Activated CD8-positive, alpha-beta memory T cell treated with anti-CD3 and anti-CD28 coated beads, Interleukin-2, amount 10 ng/mL, durations not matched to agents 7 days and 5 days (primary cell): ENCODE data around the gene RAB31. TPM values are rescaled to one million over a fixed set of nuclear protein-coding genes. Genes with fewer than 3 reads are reported as not detected.
A peak's percentile ranks its signal among the peaks of the same experiment; 100 is the strongest.

Experiments
- ATAC-seq: fragments of 150-1000 bp; cut with Tn5 transposase; one replicate; pipeline ENCODE4 v1.10.0; 2021; ENCODE audit warnings: moderate library complexity
- CTCF ChIA-PET: fragments of 350-600 bp; sonication (Branson Sonifier 250); formaldehyde crosslinking; loops from one replicate; lab custom pipeline; 2021; ENCODE audit warnings: antibody characterized with exemption; lab: Charles Lee
- DNase-seq: peaks from one replicate; pipeline ENCODE4 v3.0.0-alpha.2; 2020
- H3K27ac Mint-ChIP-seq: one replicate; pipeline ENCODE4 v1.8.0; 2021; ENCODE audit warnings: mild to moderate bottlenecking, mixed read lengths
- H3K27me3 Mint-ChIP-seq: one replicate; pipeline ENCODE4 v1.8.0; 2021; ENCODE audit warnings: mixed read lengths
- H3K36me3 Mint-ChIP-seq: one replicate; pipeline ENCODE4 v1.8.0; 2021; ENCODE audit warnings: mild to moderate bottlenecking, mixed read lengths
- H3K4me1 Mint-ChIP-seq: one replicate; pipeline ENCODE4 v1.8.0; 2021; ENCODE audit warnings: mixed read lengths
- H3K4me3 Mint-ChIP-seq: one replicate; pipeline ENCODE4 v1.8.0; 2021; ENCODE audit warnings: mild to moderate bottlenecking, moderate library complexity, mixed read lengths
- H3K9me3 Mint-ChIP-seq: one replicate; pipeline ENCODE4 v1.8.0; 2022; ENCODE audit warnings: low read depth, mixed read lengths
- total RNA-seq, 2 experiments: library from RNA; stranded (reverse); gene quantifications; one replicate each; pipeline ENCODE4 v1.2.3, GENCODE V29; 2021

Gene RAB31
- total RNA-seq, 2 experiments from 2014 or later = not detected

GRCh38 chr18:9697121-9697520 is 11.0 kb upstream of the RAB31 start:
- Mint-ChIP-seq H3K4me3 (no peak overlapping the region), H3K27ac (no peak overlapping the region), H3K36me3 (no peaks in the 10 kb centered on the region), H3K27me3 (peaks cover 64% of the 10 kb centered on the region), H3K4me1 (peaks cover 13% of the 10 kb centered on the region), H3K9me3 (no peaks in the 10 kb centered on the region)
- ATAC-seq = no peak
- CTCF ChIA-PET = no interaction called here
- no peak for DNase-seq

DNA sequence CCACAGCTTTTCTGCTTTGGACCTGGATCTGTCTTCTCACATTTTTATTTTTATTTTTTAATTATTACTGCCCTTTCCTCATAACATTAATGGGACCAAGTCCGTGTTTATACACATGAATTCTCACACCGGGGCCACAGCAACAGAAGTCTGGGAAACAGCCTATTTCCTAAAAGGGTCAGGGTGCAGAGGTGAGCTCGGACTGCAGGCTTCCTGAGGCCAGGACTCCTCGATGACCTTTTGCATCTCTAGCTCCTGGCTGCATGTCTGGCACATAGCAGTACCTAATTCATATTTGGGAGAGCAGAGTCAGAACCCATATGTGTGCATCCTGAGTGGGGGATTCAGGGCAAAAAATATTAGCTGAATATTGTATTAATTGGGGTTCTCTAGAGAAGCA is 9.6 kb upstream of the RAB31 start:
- CTCF ChIA-PET = interaction anchor here (0.8 kb wide), 1 partner anchor 9 kb away, joined by 3 read pairs; no protein-coding TSS in a partner anchor
- ATAC-seq (no peak), DNase-seq (no peak)
- H3K4me1 Mint-ChIP-seq = peaks cover 13% of the 10 kb centered on the region
- no peaks in the 10 kb centered on the region for H3K36me3 Mint-ChIP-seq
- H3K27ac Mint-ChIP-seq = no peak overlapping the region
- H3K9me3 Mint-ChIP-seq = no peaks in the 10 kb centered on the region
- H3K4me3 Mint-ChIP-seq = no peak overlapping the region
- peaks cover 69% of the 10 kb centered on the region for H3K27me3 Mint-ChIP-seq

DNA sequence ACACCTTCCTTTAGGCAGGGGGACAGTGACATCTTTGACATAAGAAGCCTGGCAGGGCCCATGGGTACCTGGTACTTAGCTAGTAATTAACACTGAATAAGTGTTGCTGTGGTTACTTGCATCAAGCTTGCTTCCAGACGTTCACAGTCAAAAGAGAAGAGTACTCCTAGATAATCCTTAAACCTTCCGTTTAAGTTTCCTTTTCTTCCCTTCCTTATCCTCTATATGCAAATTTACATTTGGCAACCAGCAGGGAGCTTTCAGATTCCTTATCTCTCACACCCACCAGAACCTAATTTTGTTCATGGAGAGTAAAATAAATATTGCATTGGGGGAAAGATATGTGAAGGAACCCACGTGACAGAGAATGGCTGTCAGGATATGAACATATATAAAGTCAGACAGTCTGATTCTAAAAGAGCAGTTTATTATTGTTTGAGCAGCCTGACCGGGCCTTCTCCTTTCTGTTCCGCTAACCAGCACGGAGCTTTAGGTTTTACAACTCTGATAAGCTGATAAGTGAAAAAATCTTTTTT is 7.8 kb upstream of the RAB31 start:
- no peak for ATAC-seq

GRCh38 chr18:9701609-9702349 is 6.3 kb upstream of the RAB31 start:
- no peak overlapping the region for H3K4me3 Mint-ChIP-seq
- peaks cover 74% of the 10 kb centered on the region for H3K27me3 Mint-ChIP-seq
- ATAC-seq (no peak), DNase-seq (no peak)
- H3K27ac Mint-ChIP-seq = no peak overlapping the region
- H3K9me3 Mint-ChIP-seq = no peaks in the 10 kb centered on the region
- H3K36me3 Mint-ChIP-seq = no peaks in the 10 kb centered on the region
- CTCF ChIA-PET = no interaction called here
- H3K4me1 Mint-ChIP-seq = peaks cover 8% of the 10 kb centered on the region

More for the DNA sequence above, 7.8 kb upstream of the RAB31 start:
- Mint-ChIP-seq H3K36me3 (no peaks in the 10 kb centered on the region), H3K9me3 (no peaks in the 10 kb centered on the region), H3K27ac (no peak overlapping the region), H3K4me3 (no peak overlapping the region), H3K4me1 (peaks cover 18% of the 10 kb centered on the region), H3K27me3 (peaks cover 72% of the 10 kb centered on the region)
- no peak for DNase-seq
- CTCF ChIA-PET = no interaction called here

DNA sequence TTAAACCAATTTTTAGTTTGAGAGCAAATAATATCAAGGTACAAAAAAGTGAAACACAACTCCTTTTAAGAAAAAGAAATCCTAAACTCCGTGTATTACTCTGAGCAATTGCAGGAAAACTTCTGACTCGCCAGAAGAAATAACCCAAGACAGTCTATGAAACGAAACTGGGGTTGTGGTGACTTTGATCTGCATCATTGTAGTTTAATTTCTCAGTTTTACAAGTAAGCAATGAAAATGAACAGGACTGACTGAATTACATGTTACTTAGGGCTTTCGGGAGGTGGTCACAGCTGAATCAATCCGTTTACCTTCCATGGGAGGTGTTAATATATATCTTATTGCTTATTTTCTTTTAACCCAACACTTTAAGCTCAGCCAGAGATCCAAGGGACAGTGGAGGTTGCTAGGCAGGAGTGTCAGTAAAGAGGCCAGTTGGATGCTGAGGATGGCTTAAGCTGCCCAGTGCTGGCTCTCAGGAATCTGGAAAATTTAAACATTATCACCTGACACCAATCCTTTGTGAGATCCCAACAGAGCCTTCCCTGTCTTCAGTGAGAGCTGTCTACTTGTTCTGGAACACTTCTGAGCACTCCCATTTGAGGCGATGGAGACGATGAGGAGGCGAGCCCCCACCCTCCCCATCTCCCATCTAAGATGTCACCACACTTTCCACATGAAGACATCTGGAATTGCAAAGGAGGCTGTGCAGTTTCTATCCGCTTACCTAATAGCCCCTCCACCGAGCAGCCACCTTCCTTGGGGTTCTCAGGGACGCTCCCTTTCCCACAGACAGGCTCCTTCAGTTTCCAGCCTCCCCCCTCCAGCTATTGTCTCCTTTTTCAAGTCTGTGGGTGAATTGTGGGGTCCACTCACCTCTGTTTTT is 3.6 kb upstream of the RAB31 start:
- peaks cover 17% of the 10 kb centered on the region for H3K4me1 Mint-ChIP-seq
- H3K27me3 Mint-ChIP-seq = peaks cover 76% of the 10 kb centered on the region
- no peak overlapping the region for H3K27ac Mint-ChIP-seq
- CTCF ChIA-PET = no interaction called here
- no peak overlapping the region for H3K4me3 Mint-ChIP-seq
- DNase-seq = no peak
- ATAC-seq = peak; percentile 32
- no peaks in the 10 kb centered on the region for H3K36me3 Mint-ChIP-seq
- H3K9me3 Mint-ChIP-seq = no peaks in the 10 kb centered on the region

- CTCF ChIA-PET = no interaction called here
- H3K27me3 Mint-ChIP-seq = peaks cover 82% of the 10 kb centered on the region
- no peaks in the 10 kb centered on the region for H3K9me3 Mint-ChIP-seq
- ATAC-seq (no peak), DNase-seq (no peak)
- H3K36me3 Mint-ChIP-seq = no peaks in the 10 kb centered on the region
- no peak overlapping the region for H3K4me3 Mint-ChIP-seq
- H3K27ac Mint-ChIP-seq = no peak overlapping the region
- H3K4me1 Mint-ChIP-seq = peaks cover 24% of the 10 kb centered on the region
Observed at GRCh38 chr18:9705183-9705829, 2.8 kb upstream of the RAB31 start.

- Mint-ChIP-seq H3K9me3 (no peaks in the 10 kb centered on the region), H3K27ac (no peak overlapping the region), H3K4me3 (no peak overlapping the region), H3K27me3 (peaks cover 85% of the 10 kb centered on the region), H3K4me1 (peaks cover 33% of the 10 kb centered on the region), H3K36me3 (no peaks in the 10 kb centered on the region)
- CTCF ChIA-PET = no interaction called here
- ATAC-seq (no peak), DNase-seq (no peak)
Observed at GRCh38 chr18:9706081-9706935, 1.8 kb upstream of the RAB31 start.

DNA sequence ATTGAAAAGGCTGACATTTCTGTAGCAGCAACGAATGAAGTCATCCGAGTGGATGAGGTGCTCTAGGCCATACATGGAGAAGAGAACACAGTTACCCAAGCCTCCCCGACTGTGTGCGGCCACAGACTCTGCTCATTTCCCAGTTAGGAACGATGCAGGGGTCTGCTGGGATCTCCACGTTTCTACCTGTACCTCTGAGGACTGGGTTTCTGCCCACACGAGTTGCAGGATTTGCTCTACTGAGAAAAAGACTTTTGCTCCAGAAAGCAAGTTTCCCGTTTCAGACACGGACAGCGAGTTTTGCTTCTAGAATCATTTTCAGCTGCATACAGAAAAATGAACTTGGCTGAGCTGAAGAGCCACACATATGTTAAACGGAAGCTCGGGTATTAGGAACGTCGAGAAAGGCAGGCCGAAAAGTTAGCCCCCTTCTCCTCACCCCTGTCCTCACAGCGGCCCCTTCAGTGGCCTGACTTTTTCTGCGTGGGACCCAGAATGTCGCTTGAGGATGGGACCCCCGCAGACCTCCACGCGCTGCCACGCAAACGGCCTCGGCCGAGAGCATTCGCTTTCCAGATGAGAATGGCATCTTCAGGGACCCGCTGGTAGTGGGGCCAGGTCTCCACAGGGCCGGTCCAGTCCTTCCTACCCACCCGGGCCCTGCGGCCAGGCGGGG is 582 bp upstream of the RAB31 start:
- Mint-ChIP-seq H3K9me3 (no peaks in the 10 kb centered on the region), H3K4me3 (no peak overlapping the region), H3K27me3 (peaks cover 84% of the 10 kb centered on the region), H3K27ac (no peak overlapping the region), H3K4me1 (peaks cover 43% of the 10 kb centered on the region), H3K36me3 (peaks cover 2% of the 10 kb centered on the region)
- DNase-seq = no peak
- ATAC-seq = no peak
- CTCF ChIA-PET = interaction anchor here (0.8 kb wide), 1 partner anchor 9 kb away, joined by 3 read pairs; no protein-coding TSS in a partner anchor

GRCh38 chr18:9708434-9709303 is 568 bp downstream of the RAB31 start:
- Mint-ChIP-seq H3K27me3 (peaks cover 86% of the 10 kb centered on the region), H3K4me3 (peak overlapping the region; percentile 62), H3K27ac (no peak overlapping the region), H3K9me3 (no peaks in the 10 kb centered on the region), H3K4me1 (peaks cover 43% of the 10 kb centered on the region), H3K36me3 (peaks cover 2% of the 10 kb centered on the region)
- DNase-seq = no peak
- no peak for ATAC-seq
- CTCF ChIA-PET = no interaction called here

GRCh38 chr18:9709304-9709877 is 1.3 kb downstream of the RAB31 start:
- CTCF ChIA-PET = no interaction called here
- no peak for DNase-seq
- Mint-ChIP-seq H3K4me3 (peak overlapping the region; percentile 62), H3K4me1 (peaks cover 36% of the 10 kb centered on the region), H3K27ac (no peak overlapping the region), H3K9me3 (no peaks in the 10 kb centered on the region), H3K27me3 (peaks cover 86% of the 10 kb centered on the region), H3K36me3 (peaks cover 2% of the 10 kb centered on the region)
- ATAC-seq = no peak

DNA sequence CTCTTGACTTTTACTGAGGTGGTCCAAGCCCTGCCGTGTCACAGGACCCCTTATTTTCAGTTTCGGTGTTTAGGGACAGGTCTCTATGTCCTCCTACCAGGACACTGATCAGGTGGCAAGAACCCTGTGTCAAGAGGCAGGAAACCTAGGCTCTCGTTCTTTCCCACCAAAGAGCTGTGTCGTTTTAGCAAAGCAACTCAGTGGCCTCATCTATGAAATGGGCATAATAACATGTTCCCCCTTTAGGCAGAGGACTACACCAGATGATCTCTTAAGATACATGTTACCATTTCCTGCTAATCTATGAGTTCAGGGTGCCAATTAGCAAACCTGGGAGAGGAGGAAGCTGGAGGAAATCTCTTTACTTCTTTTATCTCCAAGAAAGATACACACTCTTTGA is 1.9 kb downstream of the RAB31 start:
- H3K27me3 Mint-ChIP-seq = peaks cover 86% of the 10 kb centered on the region
- H3K4me1 Mint-ChIP-seq = peaks cover 35% of the 10 kb centered on the region
- CTCF ChIA-PET = interaction anchor here (1.1 kb wide), 1 partner anchor 16 kb away, joined by 3 read pairs; no protein-coding TSS in a partner anchor
- no peak overlapping the region for H3K27ac Mint-ChIP-seq
- DNase-seq (no peak), ATAC-seq (no peak)
- H3K36me3 Mint-ChIP-seq = peaks cover 2% of the 10 kb centered on the region
- no peak overlapping the region for H3K4me3 Mint-ChIP-seq
- H3K9me3 Mint-ChIP-seq = no peaks in the 10 kb centered on the region
